ENCODE measurements around the gene HSD17B13. TPM values are rescaled to one million over a fixed set of nuclear protein-coding genes. Genes with fewer than 3 reads are reported as not detected.

Gene HSD17B13
- total RNA-seq, 1 donor: under 0.01 TPM

DNA sequence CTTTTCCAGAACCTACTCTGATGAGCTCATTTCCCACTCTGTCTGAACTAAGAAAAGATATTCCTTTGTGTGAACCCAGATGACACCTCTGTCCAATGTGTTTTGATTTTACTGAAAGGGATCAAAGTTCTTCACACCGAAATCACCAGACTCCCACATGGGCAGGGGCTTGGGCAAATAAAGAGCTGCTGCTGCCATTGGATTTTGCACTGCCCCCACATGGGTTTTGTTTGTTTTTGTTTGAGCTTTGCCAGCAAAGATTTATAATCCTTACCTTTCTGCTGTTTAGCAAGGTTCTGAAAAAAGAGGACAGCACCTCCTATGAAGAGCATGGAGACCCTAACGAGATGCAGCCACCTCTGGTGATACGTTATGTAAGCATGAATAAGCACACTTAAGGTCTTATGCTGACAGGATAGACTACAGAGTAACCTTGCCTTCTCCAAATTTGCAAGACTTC, 44.3 kb downstream of the HSD17B13 start:
- H2AFZ ChIP-seq (ENCODE audit: low read length): no peak overlapping the region
- no peaks in the 10 kb centered on the region for H4K20me1 ChIP-seq (ENCODE audit: insufficient read depth, low read length)
- no peaks in the 10 kb centered on the region for H3K9me3 ChIP-seq (ENCODE audit: low read depth, low read length)
- H3K4me3 ChIP-seq (ENCODE audit: insufficient read depth, low read length): no peak overlapping the region
- DNase-seq (ENCODE audit: insufficient read length, low spot score, missing footprints): no peak
- H3K27ac ChIP-seq (ENCODE audit: low read depth, low read length): no peak overlapping the region
- peaks cover 10% of the 10 kb centered on the region for H3K27me3 ChIP-seq (ENCODE audit: insufficient read depth, low read length)
- H3K4me1 ChIP-seq (ENCODE audit: insufficient read depth, low read length): no peaks in the 10 kb centered on the region
- no peaks in the 10 kb centered on the region for H3K79me2 ChIP-seq (ENCODE audit: insufficient read depth, low read length)
- H3K36me3 ChIP-seq (ENCODE audit: insufficient read depth, low read length): no peaks in the 10 kb centered on the region
- TF ChIP-seq, protein P1, sequence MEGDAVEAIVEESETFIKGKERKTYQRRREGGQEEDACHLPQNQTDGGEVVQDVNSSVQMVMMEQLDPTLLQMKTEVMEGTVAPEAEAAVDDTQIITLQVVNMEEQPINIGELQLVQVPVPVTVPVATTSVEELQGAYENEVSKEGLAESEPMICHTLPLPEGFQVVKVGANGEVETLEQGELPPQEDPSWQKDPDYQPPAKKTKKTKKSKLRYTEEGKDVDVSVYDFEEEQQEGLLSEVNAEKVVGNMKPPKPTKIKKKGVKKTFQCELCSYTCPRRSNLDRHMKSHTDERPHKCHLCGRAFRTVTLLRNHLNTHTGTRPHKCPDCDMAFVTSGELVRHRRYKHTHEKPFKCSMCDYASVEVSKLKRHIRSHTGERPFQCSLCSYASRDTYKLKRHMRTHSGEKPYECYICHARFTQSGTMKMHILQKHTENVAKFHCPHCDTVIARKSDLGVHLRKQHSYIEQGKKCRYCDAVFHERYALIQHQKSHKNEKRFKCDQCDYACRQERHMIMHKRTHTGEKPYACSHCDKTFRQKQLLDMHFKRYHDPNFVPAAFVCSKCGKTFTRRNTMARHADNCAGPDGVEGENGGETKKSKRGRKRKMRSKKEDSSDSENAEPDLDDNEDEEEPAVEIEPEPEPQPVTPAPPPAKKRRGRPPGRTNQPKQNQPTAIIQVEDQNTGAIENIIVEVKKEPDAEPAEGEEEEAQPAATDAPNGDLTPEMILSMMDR (IDR thresholded peaks at IDR 0.05; ENCODE audit: extremely low read depth, low read depth, low read length): no peak
- H3K4me2 ChIP-seq (ENCODE audit: insufficient read depth, low read length): no peak overlapping the region

DNA sequence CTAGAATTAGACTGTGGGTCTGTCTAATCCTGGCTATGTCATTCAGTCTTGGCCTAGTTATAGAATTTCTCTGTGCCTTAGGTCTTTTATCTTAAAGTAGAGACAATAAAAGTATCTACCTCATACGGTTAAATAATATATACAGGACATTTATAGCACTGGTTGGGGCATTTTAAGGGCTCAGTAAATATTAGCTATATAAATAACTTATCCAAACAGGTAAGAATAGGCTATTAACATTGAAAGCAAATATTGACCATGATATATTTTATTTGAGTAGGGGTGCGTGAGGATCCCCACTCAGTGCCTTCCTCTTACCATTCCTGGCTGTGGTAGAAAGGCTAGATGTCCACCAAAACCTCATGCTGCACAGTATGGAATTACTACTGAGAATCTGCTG, 47.4 kb downstream of the HSD17B13 start:
- Histone ChIP-seq H4K20me1 (ENCODE audit: insufficient read depth, low read length) (no peaks in the 10 kb centered on the region), H2AFZ (ENCODE audit: low read length) (no peak overlapping the region), H3K79me2 (ENCODE audit: insufficient read depth, low read length) (no peaks in the 10 kb centered on the region), H3K36me3 (ENCODE audit: insufficient read depth, low read length) (no peaks in the 10 kb centered on the region), H3K4me1 (ENCODE audit: insufficient read depth, low read length) (no peaks in the 10 kb centered on the region), H3K4me3 (ENCODE audit: insufficient read depth, low read length) (no peak overlapping the region), H3K4me2 (ENCODE audit: insufficient read depth, low read length) (no peak overlapping the region), H3K27ac (ENCODE audit: low read depth, low read length) (no peak overlapping the region), H3K27me3 (ENCODE audit: insufficient read depth, low read length) (peaks cover 15% of the 10 kb centered on the region), H3K9me3 (ENCODE audit: low read depth, low read length) (no peaks in the 10 kb centered on the region)
- DNase-seq (ENCODE audit: insufficient read length, low spot score, missing footprints): no peak
- TF ChIP-seq, protein P1 (IDR thresholded peaks at IDR 0.05; ENCODE audit: extremely low read depth, low read depth, low read length): no peak

DNA sequence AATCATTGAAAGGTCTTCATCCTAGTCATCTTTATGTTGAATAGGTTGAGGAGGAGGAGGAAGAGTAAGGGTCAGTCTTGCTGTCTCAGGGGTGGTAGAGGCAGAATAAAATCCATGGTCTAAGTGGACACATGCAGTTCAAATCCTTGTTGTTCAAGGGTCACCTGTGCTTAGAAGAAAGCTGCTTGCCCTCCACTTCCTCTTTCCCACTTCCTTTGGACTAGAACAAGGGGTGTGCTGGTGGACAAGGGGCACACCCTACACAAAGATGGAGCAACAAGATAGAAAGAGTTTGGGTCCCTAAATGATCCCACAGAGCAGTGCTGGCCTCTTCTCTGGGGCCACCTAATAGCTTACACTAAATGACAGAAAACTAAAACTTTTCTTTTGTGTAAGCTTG, 47.9 kb downstream of the HSD17B13 start:
- Histone ChIP-seq H3K27me3 (ENCODE audit: insufficient read depth, low read length) (peaks cover 15% of the 10 kb centered on the region), H3K27ac (ENCODE audit: low read depth, low read length) (no peak overlapping the region), H4K20me1 (ENCODE audit: insufficient read depth, low read length) (no peaks in the 10 kb centered on the region), H2AFZ (ENCODE audit: low read length) (no peak overlapping the region), H3K36me3 (ENCODE audit: insufficient read depth, low read length) (no peaks in the 10 kb centered on the region), H3K4me3 (ENCODE audit: insufficient read depth, low read length) (no peak overlapping the region), H3K79me2 (ENCODE audit: insufficient read depth, low read length) (no peaks in the 10 kb centered on the region), H3K4me2 (ENCODE audit: insufficient read depth, low read length) (no peak overlapping the region), H3K9me3 (ENCODE audit: low read depth, low read length) (no peaks in the 10 kb centered on the region), H3K4me1 (ENCODE audit: insufficient read depth, low read length) (no peaks in the 10 kb centered on the region)
- TF ChIP-seq, protein P1 (IDR thresholded peaks at IDR 0.05; ENCODE audit: extremely low read depth, low read depth, low read length): no peak
- DNase-seq (ENCODE audit: insufficient read length, low spot score, missing footprints): no peak

DNA sequence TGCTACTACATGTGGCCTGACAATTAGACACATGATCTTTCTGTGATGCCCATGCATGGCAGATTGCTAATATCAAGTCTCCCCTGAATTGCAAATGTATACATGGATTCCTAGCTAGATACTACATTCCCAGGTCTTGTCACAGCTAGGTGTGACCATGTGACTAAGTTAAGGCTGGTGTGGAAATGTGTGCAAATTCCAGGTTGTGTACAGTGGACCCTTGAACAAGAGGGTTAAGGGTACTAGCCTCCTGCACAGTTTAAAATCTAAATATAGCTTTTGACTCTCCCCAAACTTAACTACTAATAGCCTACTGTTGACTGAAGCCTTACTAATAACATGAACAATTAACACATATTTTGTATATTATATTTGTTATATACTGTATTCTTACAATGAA, 48.4 kb downstream of the HSD17B13 start:
- Histone ChIP-seq H2AFZ (ENCODE audit: low read length) (no peak overlapping the region), H3K27me3 (ENCODE audit: insufficient read depth, low read length) (peaks cover 15% of the 10 kb centered on the region), H3K9me3 (ENCODE audit: low read depth, low read length) (no peaks in the 10 kb centered on the region), H3K4me2 (ENCODE audit: insufficient read depth, low read length) (no peak overlapping the region), H3K79me2 (ENCODE audit: insufficient read depth, low read length) (no peaks in the 10 kb centered on the region), H3K36me3 (ENCODE audit: insufficient read depth, low read length) (no peaks in the 10 kb centered on the region), H3K4me3 (ENCODE audit: insufficient read depth, low read length) (no peak overlapping the region), H3K27ac (ENCODE audit: low read depth, low read length) (no peak overlapping the region), H4K20me1 (ENCODE audit: insufficient read depth, low read length) (no peaks in the 10 kb centered on the region), H3K4me1 (ENCODE audit: insufficient read depth, low read length) (no peaks in the 10 kb centered on the region)
- TF ChIP-seq, protein P1 (IDR thresholded peaks at IDR 0.05; ENCODE audit: extremely low read depth, low read depth, low read length): no peak
- no peak for DNase-seq (ENCODE audit: insufficient read length, low spot score, missing footprints)

All from osteoblast (primary cell).